ENCODE data around the gene ELAVL3. TPM values are rescaled to one million over a fixed set of nuclear protein-coding genes. Genes with fewer than 3 reads are reported as not detected.
A peak's percentile ranks its signal among the peaks of the same experiment; 100 is the strongest.

Gene ELAVL3
- total RNA-seq, 1 donor from 2014 or later = 0.66 TPM

- intact Hi-C loops (cut with micrococcal nuclease) = no loop called here
- H3K36me3 ChIP-seq = peaks cover 89% of the 10 kb centered on the region
- no peaks in the 10 kb centered on the region for H3K27me3 ChIP-seq (ENCODE audit: low read depth)
Measured at GRCh38 chr19:11446271-11446651, 34.6 kb downstream of the ELAVL3 start.

GRCh38 chr19:11445141-11445540, 35.7 kb downstream of the ELAVL3 start:
- Histone ChIP-seq H3K4me1 (peaks cover 18% of the 10 kb centered on the region), H3K27ac (replicated peaks) (peak overlapping the region; percentile 52), H3K9me3 (replicated peaks) (no peaks in the 10 kb centered on the region), H3K4me3 (no peak overlapping the region), H3K36me3 (peaks cover 91% of the 10 kb centered on the region), H3K27me3 (ENCODE audit: low read depth) (no peaks in the 10 kb centered on the region)
- no peak for TF ChIP-seq CTCF (IDR thresholded peaks at IDR 0.05; ENCODE audit: borderline replicate concordance)
- intact Hi-C loops (cut with micrococcal nuclease) = no loop called here
- DNase-seq = no peak

More at GRCh38 chr19:11446271-11446651, 34.6 kb downstream of the ELAVL3 start:
- peaks cover 18% of the 10 kb centered on the region for H3K4me1 ChIP-seq
- no peak overlapping the region for H3K27ac ChIP-seq (replicated peaks)
- no peak overlapping the region for H3K4me3 ChIP-seq
- H3K9me3 ChIP-seq (replicated peaks) = no peaks in the 10 kb centered on the region
- TF ChIP-seq CTCF (IDR thresholded peaks at IDR 0.05; ENCODE audit: borderline replicate concordance) = no peak
- no peak for DNase-seq

GRCh38 chr19:11444059-11444458, 36.8 kb downstream of the ELAVL3 start:
- no peak for TF ChIP-seq CTCF (IDR thresholded peaks at IDR 0.05; ENCODE audit: borderline replicate concordance)
- H3K27ac ChIP-seq (replicated peaks) = peak overlapping the region; percentile 52
- H3K4me1 ChIP-seq = peaks cover 18% of the 10 kb centered on the region
- no peaks in the 10 kb centered on the region for H3K27me3 ChIP-seq (ENCODE audit: low read depth)
- DNase-seq = no peak
- H3K9me3 ChIP-seq (replicated peaks) = no peaks in the 10 kb centered on the region
- intact Hi-C loops (cut with micrococcal nuclease) = no loop called here
- no peak overlapping the region for H3K4me3 ChIP-seq
- H3K36me3 ChIP-seq = peaks cover 94% of the 10 kb centered on the region

- TF ChIP-seq CTCF (IDR thresholded peaks at IDR 0.05; ENCODE audit: borderline replicate concordance) = no peak
- Histone ChIP-seq H3K27ac (replicated peaks) (no peak overlapping the region), H3K36me3 (peaks cover 66% of the 10 kb centered on the region), H3K9me3 (replicated peaks) (no peaks in the 10 kb centered on the region), H3K4me3 (no peak overlapping the region), H3K27me3 (ENCODE audit: low read depth) (no peaks in the 10 kb centered on the region), H3K4me1 (peaks cover 23% of the 10 kb centered on the region)
- DNase-seq = no peak
- intact Hi-C loops (cut with micrococcal nuclease) = no loop called here
Measured at GRCh38 chr19:11437955-11438354, 42.9 kb downstream of the ELAVL3 start.

- no peak for TF ChIP-seq CTCF (IDR thresholded peaks at IDR 0.05; ENCODE audit: borderline replicate concordance)
- H3K36me3 ChIP-seq = peaks cover 46% of the 10 kb centered on the region
- H3K9me3 ChIP-seq (replicated peaks) = no peaks in the 10 kb centered on the region
- intact Hi-C loops (cut with micrococcal nuclease) = no loop called here
- H3K27ac ChIP-seq (replicated peaks) = peak overlapping the region; percentile 78
- DNase-seq = no peak
- peak overlapping the region; percentile 85 for H3K4me3 ChIP-seq
- H3K4me1 ChIP-seq = peaks cover 23% of the 10 kb centered on the region
- H3K27me3 ChIP-seq (ENCODE audit: low read depth) = no peaks in the 10 kb centered on the region
Measured at GRCh38 chr19:11435833-11436313, 45.0 kb downstream of the ELAVL3 start.
